Epithelial cell of esophagus (primary cell): ENCODE data around the gene IPMK.

Experiments
- DNase-seq: peaks from one replicate; pipeline ENCODE4 v3.0.0; 2010; ENCODE audit warnings: low read depth
- H3K4me3 ChIP-seq: 2 replicates; pipeline ENCODE4 v1.5.1; 2011; ENCODE audit warnings: mild to moderate bottlenecking, low read length, control low read depth
- TF ChIP-seq, protein P1 (sequence below): IDR thresholded peaks from 2 replicates; pipeline ENCODE4 v1.5.1; 2011; ENCODE audit warnings: low read depth, mild to moderate bottlenecking, low read length, control low read depth, inconsistent platforms; ENCODE audit not compliant: insufficient read depth; ENCODE audit errors: missing control alignments

The IPMK gene

DNA sequence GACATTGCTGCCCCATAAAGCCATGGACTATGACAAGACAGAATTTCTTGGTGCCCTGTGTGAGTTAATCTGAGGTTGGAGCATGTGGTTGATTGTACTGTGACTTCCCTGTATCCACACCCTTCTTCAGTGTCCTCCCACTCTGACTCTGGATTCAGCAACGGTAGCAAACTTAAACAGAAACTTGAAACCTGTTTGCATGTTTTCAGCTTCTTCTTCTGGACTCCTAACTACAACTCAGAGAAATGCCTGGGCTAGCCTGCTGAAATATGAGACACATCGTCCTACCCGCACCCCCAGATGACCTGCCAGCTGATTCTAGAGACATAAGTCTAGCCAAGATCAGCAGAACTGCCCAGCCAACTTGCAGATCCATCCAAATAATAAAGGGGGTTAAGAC is 78.4 kb downstream of the IPMK start:
- no peak overlapping the region for H3K4me3 ChIP-seq
- TF ChIP-seq, protein P1, sequence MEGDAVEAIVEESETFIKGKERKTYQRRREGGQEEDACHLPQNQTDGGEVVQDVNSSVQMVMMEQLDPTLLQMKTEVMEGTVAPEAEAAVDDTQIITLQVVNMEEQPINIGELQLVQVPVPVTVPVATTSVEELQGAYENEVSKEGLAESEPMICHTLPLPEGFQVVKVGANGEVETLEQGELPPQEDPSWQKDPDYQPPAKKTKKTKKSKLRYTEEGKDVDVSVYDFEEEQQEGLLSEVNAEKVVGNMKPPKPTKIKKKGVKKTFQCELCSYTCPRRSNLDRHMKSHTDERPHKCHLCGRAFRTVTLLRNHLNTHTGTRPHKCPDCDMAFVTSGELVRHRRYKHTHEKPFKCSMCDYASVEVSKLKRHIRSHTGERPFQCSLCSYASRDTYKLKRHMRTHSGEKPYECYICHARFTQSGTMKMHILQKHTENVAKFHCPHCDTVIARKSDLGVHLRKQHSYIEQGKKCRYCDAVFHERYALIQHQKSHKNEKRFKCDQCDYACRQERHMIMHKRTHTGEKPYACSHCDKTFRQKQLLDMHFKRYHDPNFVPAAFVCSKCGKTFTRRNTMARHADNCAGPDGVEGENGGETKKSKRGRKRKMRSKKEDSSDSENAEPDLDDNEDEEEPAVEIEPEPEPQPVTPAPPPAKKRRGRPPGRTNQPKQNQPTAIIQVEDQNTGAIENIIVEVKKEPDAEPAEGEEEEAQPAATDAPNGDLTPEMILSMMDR, result no peak
- DNase-seq, result peak; percentile 68

DNA sequence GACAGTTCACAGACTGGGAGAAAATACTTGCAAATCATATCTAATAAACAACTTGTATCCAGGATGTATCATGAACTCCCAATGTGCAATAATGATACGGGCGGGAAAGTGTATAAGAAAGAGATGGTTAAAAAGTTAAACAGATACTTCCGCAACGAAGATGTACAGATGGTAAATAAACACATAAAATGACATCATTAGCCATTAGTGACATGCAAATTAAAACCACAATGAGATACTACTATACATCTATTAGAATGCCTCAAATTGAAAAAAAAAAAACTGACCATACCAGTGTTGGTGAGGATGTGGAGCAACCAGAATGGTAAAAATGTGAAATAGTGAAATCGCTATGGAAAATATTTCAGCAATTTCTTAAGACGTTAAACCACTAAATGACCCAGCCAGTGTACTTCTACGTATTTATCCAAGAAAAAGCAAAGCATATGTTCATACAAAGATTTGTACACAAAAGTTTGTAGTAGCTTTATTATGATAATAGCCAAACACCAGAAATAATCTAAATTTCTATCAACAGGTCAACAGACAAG is 83.5 kb downstream of the IPMK start:
- TF ChIP-seq, protein P1, result no peak
- H3K4me3 ChIP-seq, result no peak overlapping the region
- no peak for DNase-seq

DNA sequence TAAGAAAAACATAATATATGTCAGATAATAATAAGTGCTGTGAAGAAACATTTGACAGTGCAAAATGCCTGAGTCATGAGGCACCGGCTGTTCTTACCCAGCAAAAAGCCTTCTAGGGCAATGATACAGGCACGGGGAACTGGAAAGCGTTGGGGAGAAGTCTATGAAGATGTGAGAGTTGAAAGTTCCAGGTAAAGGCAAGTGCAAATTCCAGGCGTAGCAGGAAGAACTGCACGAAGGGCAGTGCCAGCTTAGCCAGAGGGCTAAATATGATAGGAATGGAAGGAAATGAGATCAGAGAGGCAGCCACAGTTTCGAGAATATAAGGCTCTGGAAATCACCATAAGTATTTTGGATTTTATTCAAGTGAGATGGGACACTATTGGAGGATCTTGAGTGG is 87.0 kb downstream of the IPMK start:
- peak; percentile 88 for DNase-seq
- no peak overlapping the region for H3K4me3 ChIP-seq
- TF ChIP-seq, protein P1, result no peak

DNA sequence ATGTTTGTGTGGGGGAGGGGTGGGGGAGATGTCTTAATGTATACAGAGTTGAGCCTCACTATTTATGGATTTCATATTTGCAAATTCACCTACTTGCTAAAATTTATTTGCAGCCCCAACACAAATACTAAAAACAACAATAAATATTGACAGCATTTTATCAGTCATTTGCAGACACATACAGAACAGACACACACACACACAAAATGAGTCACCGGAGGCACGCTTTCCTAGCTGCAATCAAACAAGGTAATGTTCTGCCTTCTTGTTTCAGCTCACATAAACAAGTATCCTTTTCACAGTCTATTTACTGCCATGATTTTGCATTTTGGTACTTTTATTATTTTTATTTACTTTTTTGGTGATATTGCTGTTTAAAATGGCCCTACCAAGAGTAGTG is 88.5 kb downstream of the IPMK start:
- peak; percentile 76 for DNase-seq

DNA sequence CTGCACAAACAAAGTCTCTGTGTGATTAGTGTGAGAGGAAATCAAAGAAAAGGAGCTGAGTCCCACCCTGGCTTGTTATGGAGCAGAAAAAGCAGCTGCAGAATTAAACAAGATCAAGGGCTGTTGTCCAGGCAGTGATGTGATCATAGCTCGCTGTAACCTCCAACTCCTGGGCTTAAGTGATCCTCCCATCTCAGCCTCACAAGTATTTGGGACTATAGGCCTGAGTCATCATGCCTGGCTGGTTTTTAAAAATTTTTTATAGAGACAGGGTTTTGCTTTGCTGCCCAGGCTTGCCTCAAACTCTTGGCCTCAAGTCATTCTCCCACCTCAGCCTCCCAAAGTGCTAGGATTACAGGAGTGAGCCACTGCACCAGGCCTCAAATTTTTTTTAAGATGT is 88.9 kb downstream of the IPMK start:
- DNase-seq, result peak; percentile 67
- TF ChIP-seq, protein P1, result no peak
- no peak overlapping the region for H3K4me3 ChIP-seq

More for the DNA sequence above, 88.5 kb downstream of the IPMK start:
- TF ChIP-seq, protein P1, result no peak
- H3K4me3 ChIP-seq, result no peak overlapping the region

DNA sequence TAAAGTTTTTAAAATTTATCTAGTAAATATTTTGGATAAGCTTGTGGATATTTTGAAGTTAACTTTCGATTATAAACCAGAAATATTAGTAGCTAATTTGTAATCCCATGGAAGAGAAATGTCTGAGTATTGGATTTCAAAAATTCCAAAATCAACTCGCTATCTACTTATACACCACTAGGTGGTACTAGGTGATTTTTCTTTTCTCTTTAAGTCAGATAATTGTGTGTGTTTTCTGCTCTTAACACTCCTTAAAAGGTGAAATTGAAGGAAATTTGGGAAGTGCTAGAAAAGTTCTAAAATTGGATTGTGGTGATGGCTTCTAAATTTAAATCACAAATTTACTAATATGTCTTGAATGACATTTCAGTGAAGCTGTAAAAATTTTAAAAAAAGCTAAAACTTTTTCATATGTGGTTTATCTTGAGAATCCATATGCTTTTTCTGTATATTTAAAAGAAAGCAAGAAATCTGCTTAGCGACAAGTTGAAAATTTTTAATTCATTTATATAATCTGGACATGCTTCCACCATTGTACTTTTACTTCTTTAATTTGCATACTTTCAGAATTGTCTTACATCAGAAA is 90.2 kb downstream of the IPMK start:
- TF ChIP-seq, protein P1, result peak; percentile 46
- peak; percentile 40 for DNase-seq
- no peak overlapping the region for H3K4me3 ChIP-seq

DNA sequence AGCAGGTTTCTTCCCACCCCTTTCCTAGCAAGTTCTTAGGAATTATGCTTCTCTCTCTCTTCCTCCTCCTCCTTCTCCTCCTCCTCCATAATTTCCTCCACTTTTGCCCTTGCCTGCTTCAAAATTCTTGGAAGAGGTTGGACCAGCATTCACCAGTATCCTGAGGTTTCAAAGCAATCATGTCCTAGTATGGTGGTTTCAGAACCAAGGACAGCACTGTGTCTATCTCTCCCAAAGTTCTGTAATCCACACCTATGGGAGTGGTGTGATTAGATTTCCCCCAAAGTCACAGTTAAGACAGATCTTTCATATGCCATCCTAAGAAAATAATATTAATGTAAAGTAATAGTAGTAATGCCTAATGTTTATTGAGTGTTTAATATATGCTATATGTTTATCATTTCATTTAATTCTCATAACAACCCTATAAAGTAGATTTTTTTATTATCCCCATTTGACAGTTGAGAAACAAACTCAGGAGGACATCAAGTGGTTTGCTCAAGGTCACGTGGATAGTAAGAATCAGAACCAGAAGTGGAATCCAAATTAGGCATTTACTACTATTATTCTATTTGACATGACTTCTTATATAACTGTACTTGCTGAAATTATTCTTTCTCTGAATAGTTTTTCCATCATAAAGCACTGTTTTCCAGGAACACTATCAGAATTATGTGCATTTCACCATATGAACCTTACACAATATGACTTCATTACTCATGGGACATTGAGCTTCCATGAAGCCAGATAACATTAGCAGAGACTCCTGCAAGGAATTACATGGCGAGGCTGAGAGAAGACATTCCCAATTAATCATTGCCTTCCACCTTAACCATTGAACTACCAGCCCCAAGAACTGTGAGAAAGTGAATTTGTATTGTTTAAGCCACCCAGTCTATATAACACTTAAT is 91.4 kb downstream of the IPMK start:
- TF ChIP-seq, protein P1, result no peak
- DNase-seq, result peak; percentile 54
- H3K4me3 ChIP-seq, result no peak overlapping the region
